Right ventricle myocardium superior (tissue), 1 donor: ENCODE measurements around the gene CERS3. TPM values are rescaled to one million over a fixed set of nuclear protein-coding genes. Genes with fewer than 3 reads are reported as not detected.
A peak's percentile ranks its signal among the peaks of the same experiment; 100 is the strongest.
"Not testable (repeated sequence)": the region's sequence is repeated elsewhere in the genome, so short reads cannot be mapped to it uniquely, and the experiment has no call there.

Source experiments
- ATAC-seq: fragments of 200-7000 bp; cut with Tn5 transposase; one replicate; pipeline ENCODE4 v1.9.1; 2020; ENCODE audit warnings: mild to moderate bottlenecking; ENCODE audit not compliant: poor library complexity
- DNase-seq: peaks from one replicate; pipeline ENCODE4 v3.0.0-alpha.2; 2020
- intact Hi-C: fragments of 100-400 bp; cut with DNase I; formaldehyde crosslinking; loops from one replicate; pipeline ENCODE4 v1.11.2; 2022
- total RNA-seq: library from RNA; stranded (reverse); fragmentation: NEBNext Ultra II Directional; extraction: Animal tissue kit (Norgen Biotek cat#: 25700); gene quantifications from one replicate; pipeline ENCODE4 v1.2.1, GENCODE V29; 2021
- donor health status: DM: no; HTN: yes; CAD: no; lungs with severe emphysema.

Gene CERS3
- total RNA-seq, 1 donor from 2014 or later = not detected

GRCh38 chr15:100493213-100493612 is 35.5 kb downstream of the CERS3 start:
- ATAC-seq (no peak), DNase-seq (no peak)
- intact Hi-C loops = no loop called here

GRCh38 chr15:100484443-100484842 is 44.3 kb downstream of the CERS3 start:
- no peak for ATAC-seq

DNA sequence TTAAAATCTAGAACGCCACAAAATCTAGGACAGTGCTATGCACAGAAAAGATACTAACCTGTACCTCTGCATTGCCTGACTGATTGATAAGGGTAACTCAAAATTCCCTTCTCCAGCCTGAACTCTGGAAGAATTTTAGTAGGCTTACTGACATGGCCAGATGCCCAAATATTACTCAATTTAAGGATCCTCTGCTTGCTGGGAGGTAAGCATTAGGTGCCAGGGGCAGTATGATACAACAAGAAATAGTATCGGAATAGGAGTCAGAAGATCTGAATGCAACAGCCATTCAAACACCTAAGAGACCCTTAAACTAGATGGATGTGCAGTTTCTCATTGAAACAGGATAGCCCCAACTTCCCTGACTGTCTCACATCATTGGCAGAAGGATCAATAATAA is 45.4 kb downstream of the CERS3 start:
- ATAC-seq = no peak

More at GRCh38 chr15:100484443-100484842, 44.3 kb downstream of the CERS3 start:
- intact Hi-C loops = no loop called here
- no peak for DNase-seq

DNA sequence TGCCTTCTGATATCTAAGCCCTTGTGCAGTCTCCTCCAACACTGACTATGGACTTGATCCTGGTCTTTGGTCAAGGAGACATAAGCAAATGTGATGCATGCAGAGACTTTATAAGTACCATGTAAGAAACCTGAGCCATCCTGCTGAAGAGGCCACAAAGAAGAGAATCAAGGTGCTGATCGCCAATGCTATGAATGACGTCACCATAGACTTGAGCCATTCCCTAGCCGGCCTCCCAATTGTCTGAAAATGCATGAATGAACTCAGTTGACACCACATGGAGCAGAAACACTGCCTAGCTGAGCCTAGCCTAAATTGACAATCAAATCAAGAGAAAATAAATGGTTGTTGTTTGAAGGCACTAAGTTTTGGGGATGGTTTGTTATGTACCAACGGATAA is 51.9 kb downstream of the CERS3 start:
- ATAC-seq (no peak), DNase-seq (no peak)
- intact Hi-C loops = no loop called here

More for the DNA sequence above, 45.4 kb downstream of the CERS3 start:
- DNase-seq = no peak
- intact Hi-C loops = no loop called here

- no peak for ATAC-seq
- intact Hi-C loops = no loop called here
- no peak for DNase-seq
These were observed 56.0 kb downstream of the CERS3 start for GRCh38 chr15:100472736-100473135.

- intact Hi-C loops = no loop called here
- DNase-seq = no peak
- ATAC-seq = no peak
These were observed 56.8 kb downstream of the CERS3 start for GRCh38 chr15:100471933-100472332.

DNA sequence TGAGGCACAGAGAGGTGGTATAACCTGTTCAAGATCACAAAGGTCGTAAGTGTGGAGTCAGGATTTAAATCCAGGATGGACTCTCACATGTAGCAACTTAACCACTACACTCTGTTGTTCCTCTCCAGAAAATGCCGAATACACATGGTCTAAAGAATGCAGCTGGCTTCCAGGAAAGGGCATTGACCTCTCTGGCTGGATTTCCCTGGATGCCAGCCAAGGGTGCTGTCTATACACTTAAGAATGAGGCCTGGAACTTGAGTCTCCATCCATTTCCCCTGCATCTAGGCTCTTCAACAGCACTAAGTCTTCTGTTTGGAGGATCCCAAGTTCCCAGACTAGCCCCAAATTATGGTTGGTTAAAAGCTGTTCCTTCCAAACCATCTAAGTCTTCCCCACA is 60.5 kb downstream of the CERS3 start:
- DNase-seq (peak; percentile 66), ATAC-seq (peak; percentile 39)
- intact Hi-C loops = no loop called here

DNA sequence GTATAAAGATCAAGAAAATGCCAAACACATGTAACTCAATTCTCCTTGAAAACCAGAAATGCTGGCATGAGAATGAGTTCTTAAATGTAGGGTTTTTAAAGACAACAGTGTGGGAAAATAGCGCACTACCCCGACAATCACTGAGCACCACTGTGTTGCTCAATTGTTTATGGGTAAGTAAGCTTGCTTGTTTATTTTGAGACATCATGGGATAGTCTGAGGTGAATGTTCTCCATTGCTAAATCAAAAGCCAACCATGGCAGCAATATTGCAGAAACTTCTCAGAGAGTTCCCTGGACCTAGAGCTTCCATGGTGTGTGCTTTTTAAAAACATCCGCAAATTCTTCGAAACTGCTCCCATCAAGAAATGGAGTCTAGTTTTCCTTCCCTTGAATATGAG is 62.7 kb downstream of the CERS3 start:
- intact Hi-C loops = no loop called here
- ATAC-seq = no peak

DNA sequence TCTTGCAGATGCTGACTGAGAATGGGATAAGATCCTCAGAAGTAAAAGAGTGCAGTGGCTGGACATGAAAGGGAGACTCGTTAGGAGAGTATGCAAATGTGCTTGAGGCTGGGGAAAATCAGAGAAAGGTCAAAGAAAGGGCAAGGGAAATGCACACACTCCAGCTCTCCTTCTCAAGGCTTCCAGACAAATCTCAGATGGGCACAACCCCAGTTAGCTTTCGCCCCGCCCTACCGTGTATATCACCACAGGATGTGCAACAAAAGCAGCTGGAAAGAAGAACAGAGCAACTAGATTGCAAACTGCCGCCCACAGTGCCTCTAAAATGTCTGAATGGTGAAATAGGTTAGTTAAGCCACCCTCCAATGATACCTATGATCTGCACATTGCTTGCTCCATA is 63.9 kb downstream of the CERS3 start:
- intact Hi-C loops = no loop called here

More for the DNA sequence above, 62.7 kb downstream of the CERS3 start:
- DNase-seq = no peak

DNA sequence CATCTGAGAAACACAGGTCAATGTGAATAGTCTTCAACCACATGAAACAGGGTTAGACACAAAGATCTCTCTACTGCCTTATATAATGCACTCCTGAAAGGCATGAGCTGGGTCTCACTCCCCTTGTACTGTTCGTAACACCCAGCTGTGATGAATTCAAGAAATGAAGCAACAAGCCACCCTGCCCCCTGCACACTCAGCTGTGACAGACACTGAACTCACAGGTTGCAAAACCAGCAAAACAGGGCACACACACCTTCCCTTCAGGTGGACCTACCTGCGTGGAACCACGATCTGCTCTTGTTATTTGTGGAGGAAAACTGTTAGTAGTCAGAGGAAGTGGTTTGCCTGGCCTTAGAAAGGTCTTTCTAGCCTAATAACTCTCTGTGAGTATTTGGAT is 64.5 kb downstream of the CERS3 start:
- DNase-seq (no peak), ATAC-seq (no peak)
- intact Hi-C loops = no loop called here

More for the DNA sequence above, 63.9 kb downstream of the CERS3 start:
- DNase-seq = no peak
- ATAC-seq = no peak

DNA sequence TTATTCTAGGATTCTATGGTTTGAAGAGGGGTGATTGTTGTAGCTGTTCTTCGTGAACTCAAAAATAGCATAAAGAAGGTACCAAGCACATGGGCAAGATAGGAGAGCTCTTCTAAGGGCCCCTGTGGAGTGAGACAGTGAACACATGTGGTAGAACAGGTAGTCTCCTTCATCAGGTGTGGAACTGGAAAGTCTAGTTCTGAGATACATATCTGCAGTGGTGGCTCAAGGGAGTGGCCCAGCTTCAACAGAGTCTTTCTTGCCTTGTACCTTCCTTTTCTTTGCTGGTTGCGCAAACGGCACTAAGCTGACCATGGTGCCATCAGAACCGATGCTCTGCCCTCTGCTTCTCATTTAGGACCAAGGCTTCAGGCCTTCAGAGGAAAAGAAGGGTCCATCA is 65.2 kb downstream of the CERS3 start:
- no peak for ATAC-seq
- no peak for DNase-seq
- intact Hi-C loops = no loop called here

- intact Hi-C loops = no loop called here
These were observed 67.7 kb downstream of the CERS3 start for GRCh38 chr15:100461049-100461448.

DNA sequence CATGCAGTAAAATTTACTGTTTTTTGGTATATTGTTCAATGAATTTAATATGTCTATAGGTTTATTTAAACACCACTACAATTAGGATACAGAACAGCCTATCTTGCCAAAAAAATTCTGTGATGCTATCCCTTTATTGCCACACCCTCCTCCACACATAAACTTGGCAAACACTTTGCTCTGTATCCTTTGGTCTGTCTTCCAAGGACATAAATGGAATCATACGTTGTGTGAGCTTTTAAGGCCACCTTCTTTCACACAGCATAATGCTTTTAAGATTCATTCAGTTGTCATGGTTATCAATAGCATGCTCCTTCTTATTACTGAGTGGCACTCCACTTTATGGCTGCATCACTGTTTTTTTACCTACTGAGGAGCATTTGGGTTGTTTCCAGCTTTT is 71.5 kb downstream of the CERS3 start:
- ATAC-seq = no peak
- intact Hi-C loops = no loop called here
- DNase-seq = no peak

More at GRCh38 chr15:100461049-100461448, 67.7 kb downstream of the CERS3 start:
- ATAC-seq (no peak), DNase-seq (no peak)

GRCh38 chr15:100454148-100454547 is 74.6 kb downstream of the CERS3 start:
- ATAC-seq (no peak), DNase-seq (no peak)
- intact Hi-C loops = no loop called here

GRCh38 chr15:100448481-100448880 is 80.3 kb downstream of the CERS3 start:
- ATAC-seq = no peak
- DNase-seq = no peak
- intact Hi-C loops = no loop called here

DNA sequence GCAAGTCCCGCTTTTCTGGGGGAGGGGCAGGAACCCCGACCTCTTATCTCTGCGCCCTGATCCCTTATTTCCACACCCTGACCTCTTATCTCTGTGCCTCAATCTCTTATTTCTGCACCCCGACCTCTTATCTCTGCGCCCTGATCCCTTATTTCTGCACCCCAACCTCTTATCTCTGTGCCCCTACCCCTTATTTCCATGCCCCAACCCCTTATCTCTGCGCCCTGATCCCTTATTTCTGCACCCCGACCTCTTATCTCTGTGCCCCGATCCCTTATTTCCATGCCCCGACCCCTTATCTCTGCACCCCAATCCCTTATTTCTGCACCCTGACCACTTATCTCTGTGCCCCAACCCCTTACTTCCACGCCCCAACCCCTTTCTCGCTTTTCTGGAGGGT is 87.7 kb downstream of the CERS3 start:
- DNase-seq, ATAC-seq, intact Hi-C loops: not testable (repeated sequence)

- DNase-seq (no peak), ATAC-seq (no peak)
- intact Hi-C loops = no loop called here
These were observed 89.2 kb downstream of the CERS3 start for GRCh38 chr15:100439514-100439913.

DNA sequence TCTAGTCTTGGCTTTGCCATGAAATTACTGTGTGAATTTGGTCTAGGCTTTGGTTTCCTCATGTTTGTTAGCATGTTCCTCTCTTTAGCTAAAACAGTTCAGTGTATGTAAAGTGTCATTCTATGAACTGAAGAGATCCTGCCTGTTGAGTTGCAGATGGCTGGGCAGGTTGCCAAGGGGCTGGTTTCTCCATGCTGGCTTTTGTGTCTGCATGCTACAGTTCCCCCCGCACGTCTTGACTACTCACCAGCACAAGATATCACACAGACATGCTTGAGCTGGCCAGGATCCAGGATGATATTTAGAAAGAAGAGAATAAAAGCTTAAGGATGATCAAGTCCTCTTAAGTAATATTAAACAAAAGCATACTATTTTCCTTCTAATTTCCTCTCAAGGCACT is 90.2 kb downstream of the CERS3 start:
- ATAC-seq = peak; percentile 75
- intact Hi-C loops = no loop called here
- peak; percentile 88 for DNase-seq

GRCh38 chr15:100437261-100437660 is 91.5 kb downstream of the CERS3 start:
- ATAC-seq = no peak

DNA sequence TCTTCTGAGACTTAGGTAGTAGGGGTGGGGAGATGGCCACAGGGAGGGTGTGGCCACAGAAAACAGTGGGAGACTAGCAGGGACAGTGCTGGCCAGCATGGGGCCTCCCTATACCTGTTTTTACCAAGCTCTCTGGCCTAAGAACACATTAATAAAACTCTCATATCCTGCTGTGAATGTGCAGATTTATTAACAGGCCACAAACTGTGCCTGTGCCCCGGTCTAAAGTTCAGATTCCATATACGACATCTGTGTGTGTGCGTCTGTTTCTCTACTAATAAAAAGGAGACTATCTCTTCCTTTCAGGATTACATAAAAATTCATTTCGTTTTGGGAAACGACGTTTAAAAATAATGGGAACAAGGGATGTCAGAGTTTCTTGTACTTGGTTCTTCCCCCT is 94.2 kb downstream of the CERS3 start:
- intact Hi-C loops = no loop called here
- ATAC-seq (no peak), DNase-seq (no peak)

More at GRCh38 chr15:100437261-100437660, 91.5 kb downstream of the CERS3 start:
- DNase-seq = no peak
- intact Hi-C loops = no loop called here

DNA sequence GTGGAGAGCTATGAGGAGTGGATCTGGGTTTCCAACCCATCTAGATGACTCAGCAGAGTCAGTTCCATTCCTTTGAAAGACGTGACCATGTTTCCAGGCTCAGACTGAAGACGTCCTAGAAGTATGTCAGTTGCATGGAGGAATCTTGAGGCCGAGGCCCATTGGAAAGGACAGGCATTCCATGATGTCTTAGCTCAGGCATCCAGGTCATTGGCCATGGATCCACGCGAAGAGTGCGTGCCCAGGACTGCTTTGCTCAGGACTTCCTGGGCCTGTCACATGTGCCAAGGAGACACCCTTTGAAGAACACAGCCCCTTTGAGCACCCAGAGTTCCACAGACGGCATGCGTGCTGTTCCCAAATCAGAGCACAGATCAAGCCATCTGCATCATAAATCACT is 94.7 kb downstream of the CERS3 start:
- DNase-seq (no peak), ATAC-seq (no peak)
- intact Hi-C loops = no loop called here
